IMR-90 (cell line): ENCODE data around the gene CDKN2B-AS1. TPM values are rescaled to one million over a fixed set of nuclear protein-coding genes. Genes with fewer than 3 reads are reported as not detected.

Source experiments
- ATAC-seq: fragments of 200-7000 bp; cut with Tn5 transposase; 2 replicates; pipeline ENCODE4 v1.9.1; 2020; ENCODE audit warnings: low read depth, mild to moderate bottlenecking, moderate library complexity
- BruUV-seq: library from RNA; stranded (reverse); fragments of 400-500 nt; replicated peaks from 2 replicates; lab custom pipeline; 2021; lab: Mats Ljungman, UMichigan
- CTCF ChIA-PET: fragments of 300-600 bp; formaldehyde crosslinking; extraction: SDS; loops from one replicate; lab custom pipeline; 2021; ENCODE audit warnings: antibody characterized with exemption; lab: Yijun Ruan, JAX
- POLR2A ChIA-PET: fragments of 300-600 bp; sonication (Branson Sonifier 250); formaldehyde crosslinking; loops from one replicate; lab custom pipeline; 2022; ENCODE audit warnings: antibody characterized with exemption; ENCODE audit not compliant: unreplicated experiment; lab: Charles Lee
- DNase-seq: peaks from one replicate; pipeline ENCODE4 v3.0.0; 2013
- H2AFZ ChIP-seq: replicated peaks from 2 replicates; pipeline ENCODE3; 2013; ENCODE audit warnings: low read length, mild to moderate bottlenecking; ENCODE audit not compliant: poor library complexity
- H2AK5ac ChIP-seq: 2 replicates; pipeline ENCODE4 v1.6.1; 2013; ENCODE audit warnings: low read depth, low read length, inconsistent platforms
- H2AK9ac ChIP-seq: replicated peaks from 2 replicates; pipeline ENCODE3; 2013; ENCODE audit warnings: mild to moderate bottlenecking, low read depth, low read length, moderate library complexity; ENCODE audit not compliant: poor library complexity
- H2BK120ac ChIP-seq: 2 replicates; pipeline ENCODE4 v1.6.1; 2013; ENCODE audit warnings: low read depth, low read length, inconsistent platforms
- H2BK15ac ChIP-seq: 3 replicates; pipeline ENCODE4 v1.6.1; 2013; ENCODE audit warnings: low read depth, low read length, inconsistent platforms
- H2BK20ac ChIP-seq: 2 replicates; pipeline ENCODE4 v1.6.1; 2013; ENCODE audit warnings: low read depth, mild to moderate bottlenecking, inconsistent platforms, low read length, moderate library complexity
- H2BK5ac ChIP-seq: 2 replicates; pipeline ENCODE4 v1.6.1; 2013; ENCODE audit warnings: mild to moderate bottlenecking, low read depth, low read length, inconsistent platforms; ENCODE audit not compliant: poor library complexity, severe bottlenecking
- H3K14ac ChIP-seq: replicated peaks from 2 replicates; pipeline ENCODE4 v1.6.1; 2013; ENCODE audit warnings: low read depth, low read length, inconsistent platforms
- H3K18ac ChIP-seq: 2 replicates; pipeline ENCODE4 v1.6.1; 2013; ENCODE audit warnings: low read depth, low read length, control low read depth
- H3K23ac ChIP-seq: 2 replicates; pipeline ENCODE4 v1.6.1; 2013; ENCODE audit warnings: low read depth, low read length, inconsistent platforms
- H3K27ac ChIP-seq: 2 replicates; pipeline ENCODE4 v1.5.1; 2013; ENCODE audit warnings: mild to moderate bottlenecking, control low read depth, low read length; ENCODE audit not compliant: insufficient read depth
- H3K27me3 ChIP-seq: 2 replicates; pipeline ENCODE4 v1.6.1; 2013; ENCODE audit warnings: low read length; ENCODE audit not compliant: control insufficient read depth, insufficient read depth
- H3K36me3 ChIP-seq: 2 replicates; pipeline ENCODE4 v1.6.1; 2013; ENCODE audit warnings: low read length, mixed read lengths; ENCODE audit not compliant: control insufficient read depth, insufficient read depth
- H3K4ac ChIP-seq: 2 replicates; pipeline ENCODE4 v1.6.1; 2013; ENCODE audit warnings: low read depth, low read length, inconsistent platforms
- H3K4me1 ChIP-seq: 2 replicates; pipeline ENCODE4 v1.6.1; 2013; ENCODE audit warnings: low read length, mixed read lengths; ENCODE audit not compliant: control insufficient read depth, insufficient read depth
- H3K4me2 ChIP-seq: 2 replicates; pipeline ENCODE4 v1.6.1; 2013; ENCODE audit warnings: low read depth, mild to moderate bottlenecking, control low read depth, low read length, moderate library complexity
- H3K4me3 ChIP-seq: 2 replicates; pipeline ENCODE4 v1.5.1; 2013; ENCODE audit warnings: low read depth, mild to moderate bottlenecking, control low read depth, low read length, moderate library complexity; ENCODE audit not compliant: insufficient read depth
- H3K56ac ChIP-seq: 2 replicates; pipeline ENCODE4 v1.6.1; 2013; ENCODE audit warnings: low read length, inconsistent platforms; ENCODE audit not compliant: insufficient read depth; ENCODE audit errors: extremely low read depth
- H3K79me1 ChIP-seq, 2 experiments: 2 replicates each; pipeline ENCODE4 v1.6.1; 2013; ENCODE audit warnings: low read length in 2 of 2, inconsistent platforms in 1 of 2, low read depth in 1 of 2
- H3K9ac ChIP-seq: 2 replicates; pipeline ENCODE4 v1.6.1; 2013; ENCODE audit warnings: low read depth, low read length, control low read depth
- H3K9me1 ChIP-seq: 2 replicates; pipeline ENCODE4 v1.6.1; 2013; ENCODE audit warnings: low read length, inconsistent platforms; ENCODE audit not compliant: insufficient read depth
- H3K9me3 ChIP-seq: 2 replicates; pipeline ENCODE4 v1.6.1; 2013; ENCODE audit warnings: low read length; ENCODE audit not compliant: control insufficient read depth, insufficient read depth
- H4K20me1 ChIP-seq: 2 replicates; pipeline ENCODE4 v1.6.1; 2013; ENCODE audit warnings: low read length, inconsistent platforms; ENCODE audit not compliant: insufficient read depth
- H4K5ac ChIP-seq: 2 replicates; pipeline ENCODE4 v1.6.1; 2013; ENCODE audit warnings: mild to moderate bottlenecking, low read depth, low read length, control low read depth
- H4K8ac ChIP-seq, 2 experiments: 2 replicates each; pipeline ENCODE4 v1.6.1; 2013; ENCODE audit warnings: low read depth in 2 of 2, low read length in 2 of 2, control low read depth in 1 of 2, inconsistent platforms in 1 of 2
- H4K91ac ChIP-seq: 2 replicates; pipeline ENCODE4 v1.6.1; 2013; ENCODE audit warnings: low read depth, low read length, inconsistent platforms; ENCODE audit not compliant: insufficient read depth
- BHLHE40 ChIP-seq: fragments of 150-350 bp; IDR thresholded peaks from 2 replicates; pipeline ENCODE4 v1.6.1; 2016; ENCODE audit warnings: mild to moderate bottlenecking, low read depth, low read length
- CEBPB ChIP-seq: IDR thresholded peaks from 2 replicates; pipeline ENCODE4 v1.6.1; 2012; ENCODE audit warnings: low read depth, low read length, improper control_type of control experiment
- CHD1 ChIP-seq: IDR thresholded peaks from 2 replicates; pipeline ENCODE4 v1.6.1; 2012; ENCODE audit warnings: low read depth, low read length, improper control_type of control experiment
- ELK1 ChIP-seq: fragments of 150-350 bp; IDR thresholded peaks from 2 replicates; pipeline ENCODE4 v1.6.1; 2016; ENCODE audit warnings: low read depth, mild to moderate bottlenecking, low read length, moderate library complexity, borderline replicate concordance
- FOS ChIP-seq: fragments of 150-350 bp; IDR thresholded peaks from 2 replicates; pipeline ENCODE4 v1.6.1; 2016; ENCODE audit warnings: low read depth, low read length
- MAFK ChIP-seq: IDR thresholded peaks from 2 replicates; pipeline ENCODE4 v1.6.1; 2012; ENCODE audit warnings: low read depth, low read length, improper control_type of control experiment
- MAZ ChIP-seq: IDR thresholded peaks from 2 replicates; pipeline ENCODE4 v1.6.1; 2012; ENCODE audit warnings: low read depth, mild to moderate bottlenecking, low read length, improper control_type of control experiment, moderate library complexity, borderline replicate concordance
- MXI1 ChIP-seq: IDR thresholded peaks from 2 replicates; pipeline ENCODE4 v1.6.1; 2012; ENCODE audit warnings: low read depth, mild to moderate bottlenecking, low read length, moderate library complexity, borderline replicate concordance
- NFE2L2 ChIP-seq: fragments of 150-350 bp; IDR thresholded peaks from 2 replicates; pipeline ENCODE4 v1.6.1; 2016; ENCODE audit warnings: low read depth, mild to moderate bottlenecking, low read length
- POLR2A ChIP-seq: IDR thresholded peaks from 2 replicates; pipeline ENCODE4 v1.6.1; 2012; ENCODE audit warnings: mild to moderate bottlenecking, low read depth, low read length
- RAD21 ChIP-seq: IDR thresholded peaks from 2 replicates; pipeline ENCODE4 v1.6.1; 2012; ENCODE audit warnings: low read length, improper control_type of control experiment
- RCOR1 ChIP-seq: IDR thresholded peaks from 2 replicates; pipeline ENCODE4 v1.6.1; 2012; ENCODE audit warnings: mild to moderate bottlenecking, low read length, improper control_type of control experiment; ENCODE audit not compliant: insufficient replicate concordance
- RFX5 ChIP-seq: IDR thresholded peaks from 2 replicates; pipeline ENCODE4 v1.8.0; 2012; ENCODE audit warnings: low read depth, mild to moderate bottlenecking, low read length, moderate library complexity
- SMC3 ChIP-seq: fragments of 150-350 bp; IDR thresholded peaks from 2 replicates; pipeline ENCODE4 v1.6.1; 2016; ENCODE audit warnings: low read depth, mild to moderate bottlenecking, antibody characterized with exemption, low read length, moderate library complexity
- WGBS, 2 experiments: methylation state at CpG; one replicate each; pipeline versions ENCODE4 v1.1.5 to v1.1.7; 2013; ENCODE audit warnings: missing lambda C conversion rate in 2 of 2; ENCODE audit not compliant: insufficient read length in 1 of 2; ENCODE audit errors: extremely low coverage in 2 of 2; 5-methylcytosine and 5-hydroxymethylcytosine counted together
- dilution Hi-C: fragments of 300-500 bp; cut with HindIII; formaldehyde crosslinking; loops from one replicate; pipeline ENCODE4 v1.14.3; 2018; ENCODE audit warnings: low sequenced_read_pairs; ENCODE audit not compliant: unreplicated experiment
- in situ Hi-C: fragments of 300-500 bp; cut with MboI; formaldehyde crosslinking; loops from 3 replicates; pipeline ENCODE4 v1.14.3; 2019; ENCODE audit warnings: low sequenced_read_pairs, inconsistent platforms, mixed read lengths
- intact Hi-C: fragments of 100-400 bp; cut with micrococcal nuclease; formaldehyde crosslinking; loops from 2 replicates; pipeline ENCODE4 v1.10.0; 2022
- polyA plus RNA-seq, 3 experiments: library from polyadenylated mRNA; depleted of rRNA; stranded (reverse); fragments of >200 nt; gene quantifications; 2 replicates each; pipeline ENCODE4 v1.2.3, GENCODE V29; 2012; ENCODE audit warnings: low replicate concordance in 1 of 3
- total RNA-seq: library from RNA; depleted of rRNA; stranded (reverse); fragments of >200 nt; gene quantifications from 2 replicates; pipeline ENCODE4 v1.2.3, GENCODE V29; 2012
- TF ChIP-seq, protein P1 (sequence below): fragments of 150-350 bp; IDR thresholded peaks from 2 replicates; pipeline ENCODE4 v1.6.1; 2017; ENCODE audit warnings: mild to moderate bottlenecking, antibody characterized with exemption, low read length, low read depth
- TF ChIP-seq, protein P2 (sequence below): conservative IDR thresholded peaks from 2 replicates; pipeline ENCODE4 v1.5.1; 2012; ENCODE audit warnings: mild to moderate bottlenecking, low read depth, low read length, improper control_type of control experiment

Gene CDKN2B-AS1
- total and polyA plus RNA-seq, 2 of the 4 experiments (the other 2 are of a cell fraction) = 1.0 to 1.1 TPM

DNA sequence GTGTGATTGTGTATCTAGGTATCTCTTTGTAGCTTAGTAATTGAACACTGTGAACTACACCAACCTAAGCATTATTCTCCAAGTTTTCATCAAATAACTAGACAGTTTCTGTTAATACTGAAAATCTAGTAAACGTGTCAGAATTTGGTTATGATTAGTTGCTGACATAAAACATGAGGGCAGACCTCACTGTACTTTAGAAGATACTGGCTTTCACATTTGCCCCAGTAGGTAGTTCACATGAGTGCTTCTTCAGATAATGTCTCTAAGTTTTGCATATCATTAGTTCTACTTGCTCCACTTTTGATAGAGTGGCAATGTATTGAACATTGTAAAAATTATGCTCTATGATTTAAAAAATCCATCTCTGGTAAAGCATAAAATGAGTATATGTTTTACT is 7.4 kb downstream of the CDKN2B-AS1 start:
- Histone ChIP-seq H3K79me1 (peaks cover 11 to 12% of the 10 kb centered on the region in 2 experiments), H4K5ac (no peak overlapping the region), H3K4ac (no peak overlapping the region), H2AFZ (no peak overlapping the region), H3K14ac (no peak overlapping the region), H3K4me1 (peaks cover 8% of the 10 kb centered on the region; the same call in 1 of the 2 replicates), H2BK5ac (no peak overlapping the region), H3K56ac (no peak overlapping the region), H3K4me3 (no peak overlapping the region), H2BK120ac (no peak overlapping the region), H3K18ac (no peak overlapping the region), H4K91ac (no peak overlapping the region), H2AK5ac (no peak overlapping the region), H3K36me3 (peaks cover 3% of the 10 kb centered on the region; the same call in 1 of the 2 replicates), H4K20me1 (no peaks in the 10 kb centered on the region), H3K27me3 (no peaks in the 10 kb centered on the region), H2AK9ac (no peak overlapping the region), H3K4me2 (no peak overlapping the region), H3K9me3 (no peaks in the 10 kb centered on the region), H3K9me1 (no peaks in the 10 kb centered on the region), H3K27ac (no peak overlapping the region), H3K9ac (no peak overlapping the region), H2BK20ac (no peak overlapping the region), H3K23ac (no peak overlapping the region), H4K8ac (no peak overlapping the region), H2BK15ac (no peak overlapping the region)
- intact Hi-C loops (no loop called here), dilution Hi-C loops (no loop called here), in situ Hi-C loops (loop anchor here (25.0 kb wide), 1 partner anchor 665 kb away; the partner anchor contains the start of gene KLHL9)
- POLR2A ChIA-PET = no interaction called here
- no peak for ATAC-seq
- WGBS, 2 experiments = no CpG with 5 or more reads among the region's 1 CpG
- BruUV-seq = no TSS peak
- CTCF ChIA-PET = no interaction called here
- no peak for DNase-seq
- TF ChIP-seq, protein P1, sequence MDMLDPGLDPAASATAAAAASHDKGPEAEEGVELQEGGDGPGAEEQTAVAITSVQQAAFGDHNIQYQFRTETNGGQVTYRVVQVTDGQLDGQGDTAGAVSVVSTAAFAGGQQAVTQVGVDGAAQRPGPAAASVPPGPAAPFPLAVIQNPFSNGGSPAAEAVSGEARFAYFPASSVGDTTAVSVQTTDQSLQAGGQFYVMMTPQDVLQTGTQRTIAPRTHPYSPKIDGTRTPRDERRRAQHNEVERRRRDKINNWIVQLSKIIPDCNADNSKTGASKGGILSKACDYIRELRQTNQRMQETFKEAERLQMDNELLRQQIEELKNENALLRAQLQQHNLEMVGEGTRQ = no peak
- TF ChIP-seq CEBPB (no peak), CHD1 (no peak), MAZ (no peak), RAD21 (no peak), BHLHE40 (no peak), FOS (no peak), MAFK (no peak), SMC3 (no peak), MXI1 (no peak), RCOR1 (no peak), RFX5 (no peak), POLR2A (no peak), ELK1 (no peak), NFE2L2 (no peak)
- TF ChIP-seq, protein P2, sequence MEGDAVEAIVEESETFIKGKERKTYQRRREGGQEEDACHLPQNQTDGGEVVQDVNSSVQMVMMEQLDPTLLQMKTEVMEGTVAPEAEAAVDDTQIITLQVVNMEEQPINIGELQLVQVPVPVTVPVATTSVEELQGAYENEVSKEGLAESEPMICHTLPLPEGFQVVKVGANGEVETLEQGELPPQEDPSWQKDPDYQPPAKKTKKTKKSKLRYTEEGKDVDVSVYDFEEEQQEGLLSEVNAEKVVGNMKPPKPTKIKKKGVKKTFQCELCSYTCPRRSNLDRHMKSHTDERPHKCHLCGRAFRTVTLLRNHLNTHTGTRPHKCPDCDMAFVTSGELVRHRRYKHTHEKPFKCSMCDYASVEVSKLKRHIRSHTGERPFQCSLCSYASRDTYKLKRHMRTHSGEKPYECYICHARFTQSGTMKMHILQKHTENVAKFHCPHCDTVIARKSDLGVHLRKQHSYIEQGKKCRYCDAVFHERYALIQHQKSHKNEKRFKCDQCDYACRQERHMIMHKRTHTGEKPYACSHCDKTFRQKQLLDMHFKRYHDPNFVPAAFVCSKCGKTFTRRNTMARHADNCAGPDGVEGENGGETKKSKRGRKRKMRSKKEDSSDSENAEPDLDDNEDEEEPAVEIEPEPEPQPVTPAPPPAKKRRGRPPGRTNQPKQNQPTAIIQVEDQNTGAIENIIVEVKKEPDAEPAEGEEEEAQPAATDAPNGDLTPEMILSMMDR = no peak
